NCI-H146 treated with DMSO at 0.1 percent for 48 hours (cell line): ENCODE results near the gene BNIP5.

ENCODE experiments used
- DNase-seq: peaks from one replicate; lab custom pipeline; 2025; ENCODE audit not compliant: unreplicated experiment; lab: John Stamatoyannopoulos, UW

Gene BNIP5

GRCh38 chr6:36301085-36301658 lies 35.5 kb downstream of the BNIP5 start:
- no peak for DNase-seq

- no peak for DNase-seq
These were observed 38.7 kb downstream of the BNIP5 start for GRCh38 chr6:36298027-36298426.

GRCh38 chr6:36297511-36297910 lies 39.2 kb downstream of the BNIP5 start:
- no peak for DNase-seq

GRCh38 chr6:36297051-36297450 lies 39.6 kb downstream of the BNIP5 start:
- DNase-seq = no peak

GRCh38 chr6:36296240-36296639 lies 40.4 kb downstream of the BNIP5 start:
- DNase-seq = no peak

- no peak for DNase-seq
These were observed 44.5 kb downstream of the BNIP5 start for GRCh38 chr6:36292170-36292569.

- no peak for DNase-seq
These were observed 45.7 kb downstream of the BNIP5 start for GRCh38 chr6:36290668-36291620.

- DNase-seq = peak; percentile 79
These were observed 47.3 kb downstream of the BNIP5 start for GRCh38 chr6:36289281-36289878.

GRCh38 chr6:36286858-36287257 lies 49.8 kb downstream of the BNIP5 start:
- no peak for DNase-seq

GRCh38 chr6:36285797-36286196 lies 50.9 kb downstream of the BNIP5 start:
- DNase-seq = no peak

- DNase-seq = no peak
These were observed 51.5 kb downstream of the BNIP5 start for GRCh38 chr6:36285187-36285671.

GRCh38 chr6:36284359-36284758 lies 52.3 kb downstream of the BNIP5 start:
- no peak for DNase-seq

GRCh38 chr6:36283608-36284007 lies 53.1 kb downstream of the BNIP5 start:
- DNase-seq = no peak

- no peak for DNase-seq
These were observed 55.7 kb downstream of the BNIP5 start for GRCh38 chr6:36280983-36281382.

GRCh38 chr6:36280467-36280866 lies 56.2 kb downstream of the BNIP5 start:
- no peak for DNase-seq

- no peak for DNase-seq
These were observed 58.7 kb downstream of the BNIP5 start for GRCh38 chr6:36277946-36278470.

GRCh38 chr6:36276581-36277536 lies 59.8 kb downstream of the BNIP5 start:
- no peak for DNase-seq

GRCh38 chr6:36273802-36274514 lies 62.7 kb downstream of the BNIP5 start:
- no peak for DNase-seq

GRCh38 chr6:36273067-36273466 lies 63.6 kb downstream of the BNIP5 start:
- no peak for DNase-seq

GRCh38 chr6:36272234-36272633 lies 64.5 kb downstream of the BNIP5 start:
- DNase-seq = peak; percentile 19
